NB4 (cell line): ENCODE data around the gene IGF1.
"Not testable (repeated sequence)": the region's sequence is repeated elsewhere in the genome, so short reads cannot be mapped to it uniquely, and the experiment has no call there.

Experiments used
- DNase-seq: peaks from one replicate; pipeline ENCODE4 v3.0.0; 2010; ENCODE audit warnings: low read depth
- H3K4me3 ChIP-seq: one replicate; pipeline ENCODE4 v1.5.1; 2011; ENCODE audit warnings: mild to moderate bottlenecking, low read depth, low read length, moderate library complexity
- MYC ChIP-seq: IDR thresholded peaks from 2 replicates; pipeline ENCODE4 v1.6.1; 2011; ENCODE audit warnings: low read depth, low read length
- POLR2A ChIP-seq: IDR thresholded peaks from 2 replicates; pipeline ENCODE4 v1.6.1; 2011; ENCODE audit warnings: mild to moderate bottlenecking; ENCODE audit not compliant: insufficient read length; ENCODE audit errors: extremely low read depth
- TF ChIP-seq, protein P1 (sequence below): IDR thresholded peaks from 2 replicates; pipeline ENCODE4 v1.6.1; 2011; ENCODE audit warnings: low read depth, low read length
- TF ChIP-seq, protein P2 (sequence below): IDR thresholded peaks from one replicate; pipeline ENCODE4 v1.5.1; 2012; ENCODE audit warnings: low read depth, low read length

The IGF1 gene

DNA sequence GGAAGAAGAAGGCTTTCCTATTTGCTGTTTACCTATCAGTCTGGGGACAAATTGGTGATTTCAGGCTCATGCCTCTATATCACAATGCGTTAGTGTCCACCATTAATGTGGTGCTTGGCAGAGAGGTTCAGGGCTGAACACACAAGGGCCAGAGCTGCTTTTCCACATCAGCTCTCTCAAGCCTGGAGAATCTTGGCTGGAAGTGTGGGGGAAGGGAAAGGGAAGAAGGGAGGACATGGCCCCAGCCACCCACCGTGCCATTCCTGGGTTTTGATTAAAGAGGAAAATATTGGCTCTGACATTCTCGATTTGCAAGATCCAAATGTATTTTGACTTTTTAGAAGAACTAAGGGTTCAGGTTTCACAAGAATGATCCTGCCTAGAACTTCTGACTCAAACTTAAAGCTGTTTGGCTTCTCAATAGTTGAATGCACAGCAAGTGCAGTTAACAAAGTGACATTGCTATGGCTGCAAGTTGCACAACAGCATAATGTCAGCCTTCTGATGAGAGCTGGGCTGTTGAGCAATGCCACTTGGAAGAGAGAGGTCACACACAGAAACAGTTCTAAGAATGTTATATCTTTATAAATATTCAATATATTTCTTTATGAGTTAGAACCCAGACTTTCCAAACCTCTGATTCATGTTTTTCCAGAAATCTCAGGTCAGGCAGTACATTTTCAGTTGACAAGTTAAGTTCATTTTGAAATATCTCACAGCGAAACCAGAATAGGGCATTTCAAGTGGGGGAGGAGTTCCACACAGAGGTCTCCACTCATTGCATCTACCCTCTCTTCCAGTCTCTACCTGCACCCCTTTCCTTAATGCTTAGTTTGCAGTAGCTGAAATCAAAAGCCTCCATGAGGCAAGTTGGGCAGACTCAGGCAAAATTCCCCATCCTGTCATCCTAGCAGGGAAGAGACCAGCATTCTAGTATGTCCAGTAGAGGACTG lies 25.3 kb downstream of the IGF1 start:
- no peak for TF ChIP-seq POLR2A
- TF ChIP-seq, protein P1, sequence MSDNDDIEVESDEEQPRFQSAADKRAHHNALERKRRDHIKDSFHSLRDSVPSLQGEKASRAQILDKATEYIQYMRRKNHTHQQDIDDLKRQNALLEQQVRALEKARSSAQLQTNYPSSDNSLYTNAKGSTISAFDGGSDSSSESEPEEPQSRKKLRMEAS = no peak
- TF ChIP-seq, protein P2, sequence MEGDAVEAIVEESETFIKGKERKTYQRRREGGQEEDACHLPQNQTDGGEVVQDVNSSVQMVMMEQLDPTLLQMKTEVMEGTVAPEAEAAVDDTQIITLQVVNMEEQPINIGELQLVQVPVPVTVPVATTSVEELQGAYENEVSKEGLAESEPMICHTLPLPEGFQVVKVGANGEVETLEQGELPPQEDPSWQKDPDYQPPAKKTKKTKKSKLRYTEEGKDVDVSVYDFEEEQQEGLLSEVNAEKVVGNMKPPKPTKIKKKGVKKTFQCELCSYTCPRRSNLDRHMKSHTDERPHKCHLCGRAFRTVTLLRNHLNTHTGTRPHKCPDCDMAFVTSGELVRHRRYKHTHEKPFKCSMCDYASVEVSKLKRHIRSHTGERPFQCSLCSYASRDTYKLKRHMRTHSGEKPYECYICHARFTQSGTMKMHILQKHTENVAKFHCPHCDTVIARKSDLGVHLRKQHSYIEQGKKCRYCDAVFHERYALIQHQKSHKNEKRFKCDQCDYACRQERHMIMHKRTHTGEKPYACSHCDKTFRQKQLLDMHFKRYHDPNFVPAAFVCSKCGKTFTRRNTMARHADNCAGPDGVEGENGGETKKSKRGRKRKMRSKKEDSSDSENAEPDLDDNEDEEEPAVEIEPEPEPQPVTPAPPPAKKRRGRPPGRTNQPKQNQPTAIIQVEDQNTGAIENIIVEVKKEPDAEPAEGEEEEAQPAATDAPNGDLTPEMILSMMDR = no peak
- no peak for TF ChIP-seq MYC
- DNase-seq = peak; percentile 84
- H3K4me3 ChIP-seq = no peak overlapping the region

GRCh38 chr12:102454330-102454729 lies 26.0 kb downstream of the IGF1 start:
- DNase-seq = no peak
- TF ChIP-seq, protein P2 = no peak
- TF ChIP-seq, protein P1 = no peak
- TF ChIP-seq POLR2A (no peak), MYC (no peak)
- H3K4me3 ChIP-seq = no peak overlapping the region

GRCh38 chr12:102452605-102453004 lies 27.8 kb downstream of the IGF1 start:
- no peak overlapping the region for H3K4me3 ChIP-seq
- no peak for DNase-seq
- no peak for TF ChIP-seq POLR2A
- TF ChIP-seq MYC = no peak
- TF ChIP-seq, protein P2 = no peak
- TF ChIP-seq, protein P1 = no peak

DNA sequence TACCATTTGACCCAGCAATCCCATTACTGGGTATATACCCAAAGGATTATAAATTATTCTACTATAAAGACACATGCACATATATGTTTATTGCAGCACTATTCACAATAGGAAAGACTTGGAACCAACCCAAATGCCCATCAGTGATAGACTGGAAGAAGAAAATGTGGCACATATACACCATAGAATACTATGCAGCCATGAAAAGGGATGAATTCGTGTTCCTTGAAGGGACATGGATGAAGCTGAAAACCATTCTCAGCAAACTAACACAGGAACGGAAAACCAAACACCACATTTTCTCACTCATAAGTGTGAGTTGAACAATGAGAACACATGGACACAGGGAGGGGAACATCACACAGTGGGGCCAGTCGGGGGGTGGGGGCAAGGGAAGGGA lies 31.3 kb downstream of the IGF1 start:
- DNase-seq, H3K4me3 ChIP-seq: not testable (repeated sequence)

- H3K4me3 ChIP-seq, DNase-seq: not testable (repeated sequence)
Observed at GRCh38 chr12:102447426-102447825, 32.9 kb downstream of the IGF1 start.

DNA sequence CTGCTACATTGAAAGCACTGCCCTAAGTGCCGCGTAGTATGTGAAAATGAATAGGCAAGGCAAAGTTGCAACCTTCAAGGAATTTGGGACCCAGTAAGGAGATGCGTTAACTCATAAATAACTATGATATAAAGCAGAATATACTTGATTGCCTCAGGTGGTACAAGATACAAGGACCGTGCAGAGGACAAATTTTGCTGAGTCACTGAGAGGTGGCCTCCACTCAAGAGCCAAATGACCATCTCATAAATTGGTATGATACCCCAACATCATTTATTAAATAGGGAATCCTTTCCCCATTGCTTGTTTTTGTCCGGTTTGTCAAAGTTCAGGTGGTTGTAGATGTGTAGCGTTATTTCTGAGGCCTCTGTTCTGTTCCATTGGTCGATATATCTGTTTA lies 35.7 kb downstream of the IGF1 start:
- TF ChIP-seq POLR2A (no peak), MYC (no peak)
- TF ChIP-seq, protein P2 = no peak
- TF ChIP-seq, protein P1 = no peak
- no peak overlapping the region for H3K4me3 ChIP-seq
- DNase-seq = no peak

- DNase-seq = no peak
- TF ChIP-seq POLR2A (no peak), MYC (no peak)
- TF ChIP-seq, protein P1 = no peak
- TF ChIP-seq, protein P2 = no peak
- H3K4me3 ChIP-seq = no peak overlapping the region
Observed at GRCh38 chr12:102444093-102444492, 36.3 kb downstream of the IGF1 start.
